Measurements from ENCODE around the gene ZNF691.
"Not testable (repeated sequence)": the region's sequence is repeated elsewhere in the genome, so short reads cannot be mapped to it uniquely, and the experiment has no call there.

The ZNF691 gene

GRCh38 chr1:42860339-42861013, 14.1 kb downstream of the ZNF691 start:
- DNase-seq = no peak

- no peak for DNase-seq
Measured at GRCh38 chr1:42861014-42861399, 14.6 kb downstream of the ZNF691 start.

- DNase-seq = no peak
Measured at GRCh38 chr1:42866549-42866948, 20.1 kb downstream of the ZNF691 start.

- peak; percentile 29 for DNase-seq
Measured at GRCh38 chr1:42868466-42868865, 22.1 kb downstream of the ZNF691 start.

GRCh38 chr1:42869254-42869653, 22.8 kb downstream of the ZNF691 start:
- DNase-seq = not testable (repeated sequence)

- not testable (repeated sequence) for DNase-seq
Measured at GRCh38 chr1:42869751-42870150, 23.3 kb downstream of the ZNF691 start.

- DNase-seq = not testable (repeated sequence)
Measured at GRCh38 chr1:42873108-42873507, 26.7 kb downstream of the ZNF691 start.

GRCh38 chr1:42873670-42874069, 27.3 kb downstream of the ZNF691 start:
- no peak for DNase-seq

GRCh38 chr1:42876009-42876408, 29.6 kb downstream of the ZNF691 start:
- no peak for DNase-seq

GRCh38 chr1:42877380-42877779, 31.0 kb downstream of the ZNF691 start:
- no peak for DNase-seq

GRCh38 chr1:42880384-42880783, 34.0 kb downstream of the ZNF691 start:
- no peak for DNase-seq

- no peak for DNase-seq
Measured at GRCh38 chr1:42886046-42886739, 39.8 kb downstream of the ZNF691 start.

GRCh38 chr1:42886800-42887199, 40.4 kb downstream of the ZNF691 start:
- no peak for DNase-seq

- DNase-seq = no peak
Measured at GRCh38 chr1:42887366-42887765, 41.0 kb downstream of the ZNF691 start.

GRCh38 chr1:42888013-42888633, 41.7 kb downstream of the ZNF691 start:
- DNase-seq = no peak

GRCh38 chr1:42889264-42889663, 42.9 kb downstream of the ZNF691 start:
- DNase-seq = no peak

- DNase-seq = no peak
Measured at GRCh38 chr1:42891465-42892138, 45.2 kb downstream of the ZNF691 start.

GRCh38 chr1:42899960-42900359, 53.5 kb downstream of the ZNF691 start:
- not testable (repeated sequence) for DNase-seq

Data from fibroblast of upper back skin (primary cell).